ENCODE measurements around the gene CH25H.
A peak's percentile ranks its signal among the peaks of the same experiment; 100 is the strongest.

Gene CH25H

GRCh38 chr10:89213191-89213808, 6.2 kb upstream of the CH25H start:
- DNase-seq (ENCODE audit: low read depth) = no peak
- peak; percentile 50 for TF ChIP-seq CTCF (IDR thresholded peaks at IDR 0.05; ENCODE audit: control insufficient read depth, insufficient read depth, low read depth, low read length, missing control alignments)
- H3K4me3 ChIP-seq (ENCODE audit: control insufficient read depth, low read depth, low read length) = no peak overlapping the region

GRCh38 chr10:89210794-89211425, 3.8 kb upstream of the CH25H start:
- TF ChIP-seq CTCF (IDR thresholded peaks at IDR 0.05; ENCODE audit: control insufficient read depth, insufficient read depth, low read depth, low read length, missing control alignments) = no peak
- DNase-seq (ENCODE audit: low read depth) = no peak

GRCh38 chr10:89209718-89210117, 2.6 kb upstream of the CH25H start:
- no peak overlapping the region for H3K4me3 ChIP-seq (ENCODE audit: control insufficient read depth, low read depth, low read length)
- DNase-seq (ENCODE audit: low read depth) = no peak
- no peak for TF ChIP-seq CTCF (IDR thresholded peaks at IDR 0.05; ENCODE audit: control insufficient read depth, insufficient read depth, low read depth, low read length, missing control alignments)

More at GRCh38 chr10:89210794-89211425, 3.8 kb upstream of the CH25H start:
- H3K4me3 ChIP-seq (ENCODE audit: control insufficient read depth, low read depth, low read length) = no peak overlapping the region

- TF ChIP-seq CTCF (IDR thresholded peaks at IDR 0.05; ENCODE audit: control insufficient read depth, insufficient read depth, low read depth, low read length, missing control alignments) = no peak
- DNase-seq (ENCODE audit: low read depth) = no peak
- H3K4me3 ChIP-seq (ENCODE audit: control insufficient read depth, low read depth, low read length) = peak overlapping the region; percentile 50
These were observed 859 bp upstream of the CH25H start for GRCh38 chr10:89207801-89208551.

GRCh38 chr10:89206402-89207180, 526 bp downstream of the CH25H start:
- H3K4me3 ChIP-seq (ENCODE audit: control insufficient read depth, low read depth, low read length) = peak overlapping the region; percentile 50
- peak; percentile 11 for TF ChIP-seq CTCF (IDR thresholded peaks at IDR 0.05; ENCODE audit: control insufficient read depth, insufficient read depth, low read depth, low read length, missing control alignments)
- no peak for DNase-seq (ENCODE audit: low read depth)

GRCh38 chr10:89204621-89205185, 2.4 kb downstream of the CH25H start:
- TF ChIP-seq CTCF (IDR thresholded peaks at IDR 0.05; ENCODE audit: control insufficient read depth, insufficient read depth, low read depth, low read length, missing control alignments) = no peak
- no peak for DNase-seq (ENCODE audit: low read depth)
- no peak overlapping the region for H3K4me3 ChIP-seq (ENCODE audit: control insufficient read depth, low read depth, low read length)

Measured in AG09309 (cell line).